Astrocyte of the cerebellum (primary cell): ENCODE measurements around the gene COG1.

Source experiments
- DNase-seq: peaks from one replicate; pipeline ENCODE4 v3.0.0-alpha.2; 2011; ENCODE audit warnings: low read depth
- H3K4me3 ChIP-seq: 2 replicates; pipeline ENCODE4 v1.5.1; 2011; ENCODE audit warnings: mild to moderate bottlenecking, low read depth, low read length, moderate library complexity
- CTCF ChIP-seq: IDR thresholded peaks from 2 replicates; pipeline ENCODE4 v1.5.1; 2012; ENCODE audit warnings: low read length, low read depth, moderate library complexity, mild to moderate bottlenecking; ENCODE audit errors: missing control alignments
- in situ Hi-C: cut with HindIII; loops from 2 replicates; pipeline ENCODE4 v1.10.0; 2017; ENCODE audit warnings: low sequenced_read_pairs

COG1 gene

DNA sequence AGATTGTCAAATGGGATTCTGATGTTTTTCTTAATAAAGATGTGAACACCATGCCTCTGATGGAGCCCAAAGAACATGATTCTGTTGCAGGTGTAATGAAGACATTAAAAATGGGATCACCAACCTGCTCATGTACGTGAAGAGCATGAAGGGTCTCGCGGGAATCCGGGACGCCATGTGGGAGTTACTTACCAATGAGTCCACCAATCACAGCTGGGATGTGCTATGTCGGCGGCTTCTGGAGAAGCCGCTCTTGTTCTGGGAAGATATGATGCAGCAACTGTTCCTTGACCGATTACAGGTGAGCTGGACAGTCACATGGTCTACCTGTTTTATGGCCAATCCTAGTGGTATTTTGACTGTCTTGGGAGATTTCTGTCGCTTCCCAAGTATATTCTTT, 7.6 kb downstream of the COG1 start:
- TF ChIP-seq CTCF, result no peak
- in situ Hi-C loops, result no loop called here
- no peak overlapping the region for H3K4me3 ChIP-seq
- DNase-seq, result no peak

- DNase-seq, result no peak
- H3K4me3 ChIP-seq, result no peak overlapping the region
- no peak for TF ChIP-seq CTCF
- in situ Hi-C loops, result no loop called here
Observed at GRCh38 chr17:73201215-73202069, 8.6 kb downstream of the COG1 start.

DNA sequence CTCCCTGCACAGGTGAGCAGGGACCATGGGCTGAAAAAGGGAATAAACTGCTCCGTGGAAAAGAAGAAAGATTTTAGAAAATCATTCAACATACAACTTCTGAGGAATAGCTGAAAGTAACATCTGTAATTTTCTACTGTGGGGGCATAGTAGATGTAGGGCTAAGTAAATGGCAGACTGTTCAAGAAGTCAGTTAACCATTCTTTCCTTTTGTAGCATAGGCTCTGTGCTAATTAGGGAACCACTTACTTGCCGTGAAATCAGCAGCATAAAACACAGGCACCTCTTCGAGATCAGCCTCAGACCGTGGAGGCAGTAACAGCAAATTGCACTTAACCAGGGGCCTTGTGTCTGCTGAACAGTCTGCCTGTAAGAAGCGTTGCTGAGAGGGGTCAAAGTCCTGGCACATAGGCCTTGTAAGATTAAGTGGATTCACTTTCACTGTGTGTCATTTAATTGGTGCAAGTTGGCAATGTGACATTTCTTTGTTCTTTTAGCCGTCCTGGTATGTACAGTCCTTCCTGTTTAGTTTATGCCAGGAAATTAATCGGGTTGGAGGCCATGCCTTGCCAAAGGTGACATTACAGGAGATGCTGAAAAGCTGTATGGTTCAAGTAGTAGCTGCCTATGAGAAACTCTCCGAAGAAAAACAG, 10.4 kb downstream of the COG1 start:
- no peak overlapping the region for H3K4me3 ChIP-seq
- no peak for DNase-seq
- no peak for TF ChIP-seq CTCF
- in situ Hi-C loops, result no loop called here

GRCh38 chr17:73203788-73204479, 11.1 kb downstream of the COG1 start:
- in situ Hi-C loops, result no loop called here
- no peak overlapping the region for H3K4me3 ChIP-seq
- DNase-seq, result no peak
- no peak for TF ChIP-seq CTCF

GRCh38 chr17:73205459-73205961, 12.7 kb downstream of the COG1 start:
- H3K4me3 ChIP-seq, result no peak overlapping the region
- no peak for TF ChIP-seq CTCF
- in situ Hi-C loops, result no loop called here
- DNase-seq, result no peak

DNA sequence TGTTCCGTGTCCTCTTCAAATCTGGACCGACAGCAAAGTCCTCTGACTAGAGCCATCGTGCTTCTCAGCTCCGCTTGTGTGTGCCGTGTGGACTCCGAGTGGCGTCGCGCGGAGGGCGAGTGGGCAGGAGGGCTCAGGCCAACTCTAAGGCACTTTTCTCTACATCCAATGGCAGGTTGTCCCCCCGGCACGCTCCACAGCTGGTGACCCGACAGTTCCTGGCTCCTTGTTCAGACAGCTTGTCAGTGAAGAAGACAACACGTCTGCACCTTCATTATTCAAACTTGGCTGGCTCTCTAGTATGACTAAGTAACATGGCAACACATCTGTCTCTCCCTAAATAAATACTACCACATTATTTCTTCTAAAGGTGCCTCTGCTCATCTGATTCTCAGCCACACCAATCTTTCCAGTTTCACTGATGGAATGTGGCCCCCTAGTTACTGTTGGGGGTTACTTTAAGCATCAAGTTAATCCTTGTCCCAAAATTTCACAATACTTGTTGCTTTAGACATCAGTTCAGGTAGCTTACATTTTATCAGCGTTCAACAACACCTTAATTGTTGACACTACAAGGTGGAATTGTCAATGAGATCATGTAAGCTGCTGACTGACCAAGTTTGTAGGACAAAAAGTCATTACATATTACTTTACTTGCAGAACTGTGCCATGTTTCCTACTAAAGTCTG, 15.4 kb downstream of the COG1 start:
- in situ Hi-C loops, result no loop called here
- H3K4me3 ChIP-seq, result no peak overlapping the region
- DNase-seq, result no peak
- no peak for TF ChIP-seq CTCF
